ENCODE data around the gene PPP4R3A. TPM values are rescaled to one million over a fixed set of nuclear protein-coding genes. Genes with fewer than 3 reads are reported as not detected.
"Not testable (repeated sequence)": the region's sequence is repeated elsewhere in the genome, so short reads cannot be mapped to it uniquely, and the experiment has no call there.

PPP4R3A gene
- total RNA-seq, 1 donor from 2014 or later = 119 TPM

GRCh38 chr14:91503000-91503504 is 7.1 kb downstream of the PPP4R3A start:
- Mint-ChIP-seq H3K36me3 (ENCODE audit: insufficient read depth) (peaks cover 16% of the 10 kb centered on the region), H3K4me3 (ENCODE audit: low read depth) (no peak overlapping the region), H3K4me1 (ENCODE audit: low read depth) (peaks cover 5% of the 10 kb centered on the region), H3K9me3 (ENCODE audit: low read depth) (no peaks in the 10 kb centered on the region), H3K27me3 (no peaks in the 10 kb centered on the region), H3K27ac (peak overlapping the region; percentile 4)
- no peak for DNase-seq (ENCODE audit: low spot score, unreplicated experiment)
- TF ChIP-seq, protein P1, sequence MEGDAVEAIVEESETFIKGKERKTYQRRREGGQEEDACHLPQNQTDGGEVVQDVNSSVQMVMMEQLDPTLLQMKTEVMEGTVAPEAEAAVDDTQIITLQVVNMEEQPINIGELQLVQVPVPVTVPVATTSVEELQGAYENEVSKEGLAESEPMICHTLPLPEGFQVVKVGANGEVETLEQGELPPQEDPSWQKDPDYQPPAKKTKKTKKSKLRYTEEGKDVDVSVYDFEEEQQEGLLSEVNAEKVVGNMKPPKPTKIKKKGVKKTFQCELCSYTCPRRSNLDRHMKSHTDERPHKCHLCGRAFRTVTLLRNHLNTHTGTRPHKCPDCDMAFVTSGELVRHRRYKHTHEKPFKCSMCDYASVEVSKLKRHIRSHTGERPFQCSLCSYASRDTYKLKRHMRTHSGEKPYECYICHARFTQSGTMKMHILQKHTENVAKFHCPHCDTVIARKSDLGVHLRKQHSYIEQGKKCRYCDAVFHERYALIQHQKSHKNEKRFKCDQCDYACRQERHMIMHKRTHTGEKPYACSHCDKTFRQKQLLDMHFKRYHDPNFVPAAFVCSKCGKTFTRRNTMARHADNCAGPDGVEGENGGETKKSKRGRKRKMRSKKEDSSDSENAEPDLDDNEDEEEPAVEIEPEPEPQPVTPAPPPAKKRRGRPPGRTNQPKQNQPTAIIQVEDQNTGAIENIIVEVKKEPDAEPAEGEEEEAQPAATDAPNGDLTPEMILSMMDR (IDR thresholded peaks at IDR 0.05; ENCODE audit: unreplicated experiment) = no peak

DNA sequence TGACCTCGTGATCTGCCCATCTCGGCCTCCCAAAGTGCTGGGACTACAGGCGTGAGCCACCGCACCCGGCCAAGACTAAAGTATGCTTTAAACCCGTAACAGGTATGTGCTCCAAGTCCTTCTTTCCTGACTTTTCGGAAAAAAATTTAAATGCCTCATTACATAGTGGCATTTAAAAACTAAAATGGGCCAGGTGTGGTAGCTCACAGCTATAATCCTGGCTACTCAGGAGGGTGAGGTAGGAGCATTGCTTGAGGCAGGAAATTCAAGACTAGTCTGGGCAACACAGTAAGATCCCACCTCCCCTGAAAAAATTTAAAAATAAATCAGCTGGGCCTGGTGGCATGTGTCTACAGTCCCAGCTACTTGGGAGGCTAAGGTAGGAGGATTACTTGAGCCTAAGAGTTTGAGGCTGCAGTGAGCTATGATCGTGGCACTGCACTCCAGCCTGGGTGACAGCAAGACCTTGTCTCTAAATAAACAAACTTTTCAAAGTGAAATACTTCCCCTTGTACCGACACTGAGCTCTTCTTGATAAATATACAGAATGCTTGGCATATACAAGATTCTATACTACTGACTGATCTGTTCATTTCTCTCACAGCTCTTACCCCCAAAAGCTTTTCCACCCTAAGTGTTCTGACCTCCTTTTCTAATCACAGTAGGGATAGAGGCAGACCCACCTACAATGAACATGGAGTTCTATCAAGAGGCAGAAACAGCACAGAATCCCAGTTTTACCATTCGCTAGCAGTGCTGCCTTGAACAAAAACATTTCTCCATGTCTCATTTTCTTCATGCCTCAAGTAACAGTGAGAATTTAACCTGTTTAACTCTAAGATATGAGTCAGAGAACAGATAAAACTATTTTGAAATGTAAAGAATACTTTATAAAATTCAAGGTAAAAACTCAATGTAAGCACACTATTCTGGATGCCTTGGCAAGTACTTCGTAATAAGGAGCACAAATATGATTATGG is 7.9 kb downstream of the PPP4R3A start:
- TF ChIP-seq, protein P1 (IDR thresholded peaks at IDR 0.05; ENCODE audit: unreplicated experiment) = no peak
- Mint-ChIP-seq H3K27ac (no peak overlapping the region), H3K9me3 (ENCODE audit: low read depth) (no peaks in the 10 kb centered on the region), H3K4me3 (ENCODE audit: low read depth) (no peak overlapping the region), H3K36me3 (ENCODE audit: insufficient read depth) (peaks cover 16% of the 10 kb centered on the region), H3K4me1 (ENCODE audit: low read depth) (peaks cover 7% of the 10 kb centered on the region), H3K27me3 (no peaks in the 10 kb centered on the region)
- no peak for DNase-seq (ENCODE audit: low spot score, unreplicated experiment)

GRCh38 chr14:91501348-91501747 is 8.8 kb downstream of the PPP4R3A start:
- Mint-ChIP-seq H3K9me3 (ENCODE audit: low read depth) (no peaks in the 10 kb centered on the region), H3K36me3 (ENCODE audit: insufficient read depth) (peaks cover 14% of the 10 kb centered on the region), H3K27ac (no peak overlapping the region), H3K4me1 (ENCODE audit: low read depth) (peaks cover 16% of the 10 kb centered on the region), H3K27me3 (no peaks in the 10 kb centered on the region), H3K4me3 (ENCODE audit: low read depth) (no peak overlapping the region)
- TF ChIP-seq, protein P1 (IDR thresholded peaks at IDR 0.05; ENCODE audit: unreplicated experiment) = no peak
- DNase-seq (ENCODE audit: low spot score, unreplicated experiment) = no peak

GRCh38 chr14:91496790-91497189 is 13.3 kb downstream of the PPP4R3A start:
- Mint-ChIP-seq H3K4me1 (ENCODE audit: low read depth) (peaks cover 26% of the 10 kb centered on the region), H3K9me3 (ENCODE audit: low read depth) (no peaks in the 10 kb centered on the region), H3K4me3 (ENCODE audit: low read depth) (no peak overlapping the region), H3K36me3 (ENCODE audit: insufficient read depth) (peaks cover 6% of the 10 kb centered on the region), H3K27me3 (no peaks in the 10 kb centered on the region), H3K27ac (peak overlapping the region; percentile 42)
- TF ChIP-seq, protein P1 (IDR thresholded peaks at IDR 0.05; ENCODE audit: unreplicated experiment) = no peak
- no peak for DNase-seq (ENCODE audit: low spot score, unreplicated experiment)

DNA sequence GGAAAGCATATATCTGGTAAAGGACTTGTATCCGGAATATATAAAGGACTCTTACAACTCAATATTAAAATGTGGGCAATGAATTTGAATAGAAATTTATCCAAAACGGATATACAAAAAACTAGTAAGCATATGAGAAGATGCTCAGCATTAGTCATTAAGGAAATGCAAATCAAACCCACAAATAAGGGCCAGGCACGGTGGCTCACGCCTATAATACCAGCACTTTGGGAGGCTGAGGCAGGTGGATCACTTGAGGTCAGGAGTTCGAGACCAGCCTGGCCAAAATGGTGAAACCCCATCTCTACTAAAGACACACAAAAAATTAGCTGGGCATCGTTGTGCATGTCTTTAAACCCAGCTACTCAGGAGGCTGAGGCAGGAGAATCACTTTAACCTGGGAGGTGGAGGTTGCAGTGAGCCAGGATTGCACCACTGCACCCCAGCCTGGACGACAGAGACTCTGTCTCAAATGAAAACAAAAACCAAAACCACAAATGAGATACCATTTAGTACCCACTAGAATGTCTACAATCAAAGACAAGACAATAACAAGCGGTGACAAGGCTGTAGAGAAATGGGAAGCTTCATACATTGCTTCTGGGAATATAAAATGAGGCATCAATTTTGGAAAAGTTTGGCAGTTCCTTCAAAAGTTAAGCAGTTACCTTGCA is 15.6 kb downstream of the PPP4R3A start:
- not testable (repeated sequence) for H3K27ac Mint-ChIP-seq; DNase-seq (ENCODE audit: low spot score, unreplicated experiment); H3K36me3 Mint-ChIP-seq (ENCODE audit: insufficient read depth); H3K9me3 Mint-ChIP-seq (ENCODE audit: low read depth); H3K27me3 Mint-ChIP-seq; H3K4me3 Mint-ChIP-seq (ENCODE audit: low read depth)
- H3K4me1 Mint-ChIP-seq (ENCODE audit: low read depth) = peaks cover 26% of the 10 kb centered on the region

Measured in progenitor cell of endocrine pancreas (in vitro differentiated cells).